Liver (tissue), 3 donors: ENCODE results near the gene ZBTB7B.

Source experiments
- FOXA1 ChIP-seq: IDR thresholded peaks from 2 replicates; pipeline ENCODE4 v1.6.1; 2016; ENCODE audit warnings: antibody characterized with exemption
- HNF4G ChIP-seq: IDR thresholded peaks from 2 replicates; pipeline ENCODE4 v1.6.1; 2016; ENCODE audit warnings: antibody characterized with exemption
- NR2F2 ChIP-seq: IDR thresholded peaks from 2 replicates; pipeline ENCODE4 v1.6.1; 2016; ENCODE audit warnings: antibody characterized with exemption
- RAD21 ChIP-seq, 2 donors: IDR thresholded peaks; 2 replicates each; pipeline ENCODE4 v1.6.1; 2016; ENCODE audit warnings: antibody characterized with exemption in 2 of 2, mild to moderate bottlenecking in 2 of 2
- SP1 ChIP-seq: IDR thresholded peaks from 2 replicates; pipeline ENCODE4 v1.6.1; 2018; ENCODE audit warnings: antibody characterized with exemption, mild to moderate bottlenecking
- TAF1 ChIP-seq: conservative IDR thresholded peaks from 2 replicates; pipeline ENCODE4 v1.6.1; 2016; ENCODE audit warnings: antibody characterized with exemption, mild to moderate bottlenecking
- TF ChIP-seq, protein P1 (sequence below): IDR thresholded peaks from 2 replicates; pipeline ENCODE4 v1.6.1; 2016; ENCODE audit warnings: antibody characterized with exemption
- TF ChIP-seq, protein P2 (sequence below): IDR thresholded peaks from 2 replicates; pipeline ENCODE4 v1.6.1; 2016; ENCODE audit warnings: antibody characterized with exemption, mild to moderate bottlenecking
- TF ChIP-seq, protein P3 (sequence below): fragments of 150-350 bp; IDR thresholded peaks from 2 replicates; pipeline ENCODE4 v1.5.1; 2017; ENCODE audit warnings: improper control_type of control experiment, low read depth, low read length; ENCODE audit not compliant: missing input control
- donor health status: healthy.
- donor health status: healthy.

DNA sequence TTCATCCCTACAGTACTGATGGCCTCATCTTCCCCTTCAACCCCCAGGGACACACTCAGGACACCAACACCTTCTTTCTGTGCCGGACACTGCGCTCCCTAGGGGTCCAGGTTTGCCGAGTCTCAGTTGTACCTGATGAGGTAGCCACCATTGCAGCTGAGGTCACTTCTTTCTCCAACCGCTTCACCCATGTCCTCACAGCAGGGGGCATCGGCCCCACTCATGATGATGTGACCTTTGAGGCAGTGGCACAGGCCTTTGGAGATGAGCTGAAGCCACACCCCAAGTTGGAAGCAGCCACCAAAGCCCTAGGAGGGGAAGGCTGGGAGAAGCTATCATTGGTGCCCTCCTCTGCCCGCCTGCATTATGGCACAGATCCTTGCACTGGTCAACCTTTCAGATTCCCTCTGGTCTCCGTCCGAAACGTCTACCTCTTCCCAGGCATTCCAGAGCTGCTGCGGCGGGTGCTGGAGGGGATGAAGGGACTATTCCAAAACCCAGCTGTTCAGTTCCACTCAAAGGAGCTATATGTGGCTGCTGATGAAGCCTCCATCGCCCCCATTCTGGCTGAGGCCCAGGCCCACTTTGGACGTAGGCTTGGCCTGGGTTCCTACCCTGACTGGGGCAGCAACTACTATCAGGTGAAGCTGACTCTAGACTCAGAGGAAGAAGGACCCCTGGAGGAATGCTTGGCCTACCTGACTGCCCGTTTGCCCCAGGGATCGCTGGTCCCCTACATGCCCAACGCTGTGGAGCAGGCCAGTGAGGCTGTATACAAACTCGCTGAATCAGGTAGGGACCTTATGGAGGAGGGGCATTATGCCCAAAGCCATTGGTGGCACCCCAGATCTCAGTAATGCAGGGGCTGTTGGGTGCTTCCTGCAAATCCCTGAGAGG lies 14.3 kb upstream of the ZBTB7B start:
- TF ChIP-seq, protein P1, sequence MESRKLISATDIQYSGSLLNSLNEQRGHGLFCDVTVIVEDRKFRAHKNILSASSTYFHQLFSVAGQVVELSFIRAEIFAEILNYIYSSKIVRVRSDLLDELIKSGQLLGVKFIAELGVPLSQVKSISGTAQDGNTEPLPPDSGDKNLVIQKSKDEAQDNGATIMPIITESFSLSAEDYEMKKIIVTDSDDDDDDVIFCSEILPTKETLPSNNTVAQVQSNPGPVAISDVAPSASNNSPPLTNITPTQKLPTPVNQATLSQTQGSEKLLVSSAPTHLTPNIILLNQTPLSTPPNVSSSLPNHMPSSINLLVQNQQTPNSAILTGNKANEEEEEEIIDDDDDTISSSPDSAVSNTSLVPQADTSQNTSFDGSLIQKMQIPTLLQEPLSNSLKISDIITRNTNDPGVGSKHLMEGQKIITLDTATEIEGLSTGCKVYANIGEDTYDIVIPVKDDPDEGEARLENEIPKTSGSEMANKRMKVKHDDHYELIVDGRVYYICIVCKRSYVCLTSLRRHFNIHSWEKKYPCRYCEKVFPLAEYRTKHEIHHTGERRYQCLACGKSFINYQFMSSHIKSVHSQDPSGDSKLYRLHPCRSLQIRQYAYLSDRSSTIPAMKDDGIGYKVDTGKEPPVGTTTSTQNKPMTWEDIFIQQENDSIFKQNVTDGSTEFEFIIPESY = no peak
- TF ChIP-seq, protein P2, sequence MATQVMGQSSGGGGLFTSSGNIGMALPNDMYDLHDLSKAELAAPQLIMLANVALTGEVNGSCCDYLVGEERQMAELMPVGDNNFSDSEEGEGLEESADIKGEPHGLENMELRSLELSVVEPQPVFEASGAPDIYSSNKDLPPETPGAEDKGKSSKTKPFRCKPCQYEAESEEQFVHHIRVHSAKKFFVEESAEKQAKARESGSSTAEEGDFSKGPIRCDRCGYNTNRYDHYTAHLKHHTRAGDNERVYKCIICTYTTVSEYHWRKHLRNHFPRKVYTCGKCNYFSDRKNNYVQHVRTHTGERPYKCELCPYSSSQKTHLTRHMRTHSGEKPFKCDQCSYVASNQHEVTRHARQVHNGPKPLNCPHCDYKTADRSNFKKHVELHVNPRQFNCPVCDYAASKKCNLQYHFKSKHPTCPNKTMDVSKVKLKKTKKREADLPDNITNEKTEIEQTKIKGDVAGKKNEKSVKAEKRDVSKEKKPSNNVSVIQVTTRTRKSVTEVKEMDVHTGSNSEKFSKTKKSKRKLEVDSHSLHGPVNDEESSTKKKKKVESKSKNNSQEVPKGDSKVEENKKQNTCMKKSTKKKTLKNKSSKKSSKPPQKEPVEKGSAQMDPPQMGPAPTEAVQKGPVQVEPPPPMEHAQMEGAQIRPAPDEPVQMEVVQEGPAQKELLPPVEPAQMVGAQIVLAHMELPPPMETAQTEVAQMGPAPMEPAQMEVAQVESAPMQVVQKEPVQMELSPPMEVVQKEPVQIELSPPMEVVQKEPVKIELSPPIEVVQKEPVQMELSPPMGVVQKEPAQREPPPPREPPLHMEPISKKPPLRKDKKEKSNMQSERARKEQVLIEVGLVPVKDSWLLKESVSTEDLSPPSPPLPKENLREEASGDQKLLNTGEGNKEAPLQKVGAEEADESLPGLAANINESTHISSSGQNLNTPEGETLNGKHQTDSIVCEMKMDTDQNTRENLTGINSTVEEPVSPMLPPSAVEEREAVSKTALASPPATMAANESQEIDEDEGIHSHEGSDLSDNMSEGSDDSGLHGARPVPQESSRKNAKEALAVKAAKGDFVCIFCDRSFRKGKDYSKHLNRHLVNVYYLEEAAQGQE = no peak
- TF ChIP-seq, protein P3, sequence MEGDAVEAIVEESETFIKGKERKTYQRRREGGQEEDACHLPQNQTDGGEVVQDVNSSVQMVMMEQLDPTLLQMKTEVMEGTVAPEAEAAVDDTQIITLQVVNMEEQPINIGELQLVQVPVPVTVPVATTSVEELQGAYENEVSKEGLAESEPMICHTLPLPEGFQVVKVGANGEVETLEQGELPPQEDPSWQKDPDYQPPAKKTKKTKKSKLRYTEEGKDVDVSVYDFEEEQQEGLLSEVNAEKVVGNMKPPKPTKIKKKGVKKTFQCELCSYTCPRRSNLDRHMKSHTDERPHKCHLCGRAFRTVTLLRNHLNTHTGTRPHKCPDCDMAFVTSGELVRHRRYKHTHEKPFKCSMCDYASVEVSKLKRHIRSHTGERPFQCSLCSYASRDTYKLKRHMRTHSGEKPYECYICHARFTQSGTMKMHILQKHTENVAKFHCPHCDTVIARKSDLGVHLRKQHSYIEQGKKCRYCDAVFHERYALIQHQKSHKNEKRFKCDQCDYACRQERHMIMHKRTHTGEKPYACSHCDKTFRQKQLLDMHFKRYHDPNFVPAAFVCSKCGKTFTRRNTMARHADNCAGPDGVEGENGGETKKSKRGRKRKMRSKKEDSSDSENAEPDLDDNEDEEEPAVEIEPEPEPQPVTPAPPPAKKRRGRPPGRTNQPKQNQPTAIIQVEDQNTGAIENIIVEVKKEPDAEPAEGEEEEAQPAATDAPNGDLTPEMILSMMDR = no peak
- TF ChIP-seq RAD21 (IDR thresholded peaks at IDR 0.05) = no peak
- no peak for TF ChIP-seq FOXA1
- TF ChIP-seq TAF1 = no peak
- no peak for TF ChIP-seq SP1
- TF ChIP-seq HNF4G = no peak
- no peak for TF ChIP-seq NR2F2
